ENCODE data around the gene PRIMPOL.

Gene PRIMPOL

GRCh38 chr4:184743650-184744049 lies 94.1 kb downstream of the PRIMPOL start:
- no peaks in the 10 kb centered on the region for H3K36me3 ChIP-seq (ENCODE audit: control insufficient read depth, insufficient read depth, low read length)
- no peak overlapping the region for H2BK15ac ChIP-seq (replicated peaks; ENCODE audit: low read depth)
- no peak overlapping the region for H2BK5ac ChIP-seq (ENCODE audit: low read length)
- H2AK5ac ChIP-seq (ENCODE audit: low read length): no peak overlapping the region
- H3K4ac ChIP-seq (ENCODE audit: low read depth, low read length): no peak overlapping the region
- no peak for DNase-seq
- no peak overlapping the region for H3K9ac ChIP-seq (ENCODE audit: low read length)
- H3K4me3 ChIP-seq (ENCODE audit: low read length): no peak overlapping the region
- no peak overlapping the region for H3K27ac ChIP-seq (ENCODE audit: low read depth, low read length)
- H4K5ac ChIP-seq (ENCODE audit: low read length): no peak overlapping the region
- H3K4me2 ChIP-seq (ENCODE audit: low read length): no peak overlapping the region
- no peaks in the 10 kb centered on the region for H3K79me1 ChIP-seq (ENCODE audit: low read length)
- H3K23ac ChIP-seq (ENCODE audit: low read length): no peak overlapping the region
- H3K18ac ChIP-seq (ENCODE audit: low read length): no peak overlapping the region
- H4K8ac ChIP-seq (ENCODE audit: low read depth, low read length): no peak overlapping the region
- H3K27me3 ChIP-seq (ENCODE audit: insufficient read depth, low read length, poor library complexity): no peaks in the 10 kb centered on the region
- H3K4me1 ChIP-seq (ENCODE audit: control insufficient read depth, low read depth, low read length): peaks cover 2% of the 10 kb centered on the region
- no CpG with 5 or more reads among the region's 4 CpGs for WGBS (ENCODE audit: extremely low coverage, insufficient coverage, low lambda C conversion rate)
- no peak overlapping the region for H3K56ac ChIP-seq (ENCODE audit: low read length)
- H3K79me2 ChIP-seq (ENCODE audit: control insufficient read depth, insufficient read depth, low read length): no peaks in the 10 kb centered on the region
- H2BK120ac ChIP-seq (ENCODE audit: low read depth, low read length): no peak overlapping the region

DNA sequence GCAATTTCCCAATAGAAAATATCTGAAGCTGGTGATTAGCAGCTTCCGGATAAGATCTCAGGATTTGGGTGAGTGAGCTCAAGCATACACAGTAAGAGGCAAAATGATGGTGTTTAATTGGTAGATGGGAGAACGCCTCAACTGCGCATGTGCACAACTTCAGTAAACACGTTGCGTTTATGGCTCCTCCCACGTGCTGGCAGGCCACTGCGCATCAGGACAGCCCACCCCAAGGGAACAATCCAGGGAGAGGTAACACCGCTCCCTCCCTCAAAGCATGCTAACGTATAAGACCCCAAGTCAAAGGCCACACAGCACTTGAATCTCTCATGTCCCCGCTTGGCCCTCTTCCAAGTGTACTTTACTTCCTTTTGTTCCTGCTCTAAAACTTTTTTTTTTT lies 94.7 kb downstream of the PRIMPOL start:
- no peak overlapping the region for H3K4me2 ChIP-seq (ENCODE audit: low read length)
- H3K36me3 ChIP-seq (ENCODE audit: control insufficient read depth, insufficient read depth, low read length): no peaks in the 10 kb centered on the region
- no CpG with 5 or more reads among the region's 10 CpGs for WGBS (ENCODE audit: extremely low coverage, insufficient coverage, low lambda C conversion rate)

More for the DNA sequence above, 94.7 kb downstream of the PRIMPOL start:
- DNase-seq: no peak
- Histone ChIP-seq H3K27me3 (ENCODE audit: insufficient read depth, low read length, poor library complexity) (no peaks in the 10 kb centered on the region), H2BK120ac (ENCODE audit: low read depth, low read length) (no peak overlapping the region), H3K27ac (ENCODE audit: low read depth, low read length) (no peak overlapping the region), H2AK5ac (ENCODE audit: low read length) (no peak overlapping the region), H3K79me1 (ENCODE audit: low read length) (no peaks in the 10 kb centered on the region), H3K79me2 (ENCODE audit: control insufficient read depth, insufficient read depth, low read length) (no peaks in the 10 kb centered on the region), H2BK15ac (replicated peaks; ENCODE audit: low read depth) (no peak overlapping the region), H3K18ac (ENCODE audit: low read length) (no peak overlapping the region), H4K5ac (ENCODE audit: low read length) (no peak overlapping the region), H3K4me3 (ENCODE audit: low read length) (no peak overlapping the region), H3K23ac (ENCODE audit: low read length) (no peak overlapping the region), H3K4ac (ENCODE audit: low read depth, low read length) (no peak overlapping the region), H3K4me1 (ENCODE audit: control insufficient read depth, low read depth, low read length) (peaks cover 2% of the 10 kb centered on the region), H3K56ac (ENCODE audit: low read length) (no peak overlapping the region), H2BK5ac (ENCODE audit: low read length) (no peak overlapping the region), H4K8ac (ENCODE audit: low read depth, low read length) (no peak overlapping the region), H3K9ac (ENCODE audit: low read length) (no peak overlapping the region)
